ENCODE data around the gene KIAA1217.
"Not testable (repeated sequence)": the region's sequence is repeated elsewhere in the genome, so short reads cannot be mapped to it uniquely, and the experiment has no call there.

KIAA1217 gene

GRCh38 chr10:24435374-24435773, 226.4 kb downstream of the KIAA1217 start:
- in situ Hi-C loops (cut with MboI; ENCODE audit: low sequenced_read_pairs, unreplicated experiment), result no loop called here
- TF ChIP-seq, protein P1, sequence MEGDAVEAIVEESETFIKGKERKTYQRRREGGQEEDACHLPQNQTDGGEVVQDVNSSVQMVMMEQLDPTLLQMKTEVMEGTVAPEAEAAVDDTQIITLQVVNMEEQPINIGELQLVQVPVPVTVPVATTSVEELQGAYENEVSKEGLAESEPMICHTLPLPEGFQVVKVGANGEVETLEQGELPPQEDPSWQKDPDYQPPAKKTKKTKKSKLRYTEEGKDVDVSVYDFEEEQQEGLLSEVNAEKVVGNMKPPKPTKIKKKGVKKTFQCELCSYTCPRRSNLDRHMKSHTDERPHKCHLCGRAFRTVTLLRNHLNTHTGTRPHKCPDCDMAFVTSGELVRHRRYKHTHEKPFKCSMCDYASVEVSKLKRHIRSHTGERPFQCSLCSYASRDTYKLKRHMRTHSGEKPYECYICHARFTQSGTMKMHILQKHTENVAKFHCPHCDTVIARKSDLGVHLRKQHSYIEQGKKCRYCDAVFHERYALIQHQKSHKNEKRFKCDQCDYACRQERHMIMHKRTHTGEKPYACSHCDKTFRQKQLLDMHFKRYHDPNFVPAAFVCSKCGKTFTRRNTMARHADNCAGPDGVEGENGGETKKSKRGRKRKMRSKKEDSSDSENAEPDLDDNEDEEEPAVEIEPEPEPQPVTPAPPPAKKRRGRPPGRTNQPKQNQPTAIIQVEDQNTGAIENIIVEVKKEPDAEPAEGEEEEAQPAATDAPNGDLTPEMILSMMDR (IDR thresholded peaks at IDR 0.05; ENCODE audit: borderline replicate concordance, control extremely low read depth, extremely low read depth, insufficient read depth, missing control alignments), result no peak

GRCh38 chr10:24437302-24437701, 228.4 kb downstream of the KIAA1217 start:
- no peak for DNase-seq (ENCODE audit: low spot score)
- TF ChIP-seq, protein P1 (IDR thresholded peaks at IDR 0.05; ENCODE audit: borderline replicate concordance, control extremely low read depth, extremely low read depth, insufficient read depth, missing control alignments), result no peak
- in situ Hi-C loops (cut with MboI; ENCODE audit: low sequenced_read_pairs, unreplicated experiment), result no loop called here

More at GRCh38 chr10:24435374-24435773, 226.4 kb downstream of the KIAA1217 start:
- no peak for DNase-seq (ENCODE audit: low spot score)

DNA sequence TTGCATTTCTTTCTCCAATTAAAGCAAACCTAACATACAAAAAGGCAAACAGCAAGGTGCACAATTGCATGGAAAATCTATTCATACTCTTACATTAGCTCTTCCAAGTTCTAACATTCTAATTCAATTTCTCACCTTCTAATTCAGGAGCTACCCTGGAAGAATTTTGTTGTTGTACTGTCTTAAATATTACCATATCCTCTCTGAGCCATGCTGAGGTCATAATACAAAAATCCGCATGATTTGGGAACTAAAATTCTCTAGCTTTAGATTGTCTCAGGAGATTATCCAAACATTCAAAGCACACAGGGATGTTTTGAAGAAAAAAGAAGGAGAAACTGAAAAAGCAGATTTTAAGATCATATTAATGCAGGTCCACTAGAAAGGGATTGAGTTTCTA, 229.9 kb downstream of the KIAA1217 start:
- in situ Hi-C loops (cut with MboI; ENCODE audit: low sequenced_read_pairs, unreplicated experiment), result no loop called here
- TF ChIP-seq, protein P1 (IDR thresholded peaks at IDR 0.05; ENCODE audit: borderline replicate concordance, control extremely low read depth, extremely low read depth, insufficient read depth, missing control alignments), result no peak
- DNase-seq (ENCODE audit: low spot score), result no peak

- DNase-seq (ENCODE audit: low spot score), result no peak
- in situ Hi-C loops (cut with MboI; ENCODE audit: low sequenced_read_pairs, unreplicated experiment), result no loop called here
- TF ChIP-seq, protein P1 (IDR thresholded peaks at IDR 0.05; ENCODE audit: borderline replicate concordance, control extremely low read depth, extremely low read depth, insufficient read depth, missing control alignments), result no peak
These were observed 231.0 kb downstream of the KIAA1217 start for GRCh38 chr10:24439935-24440334.

DNA sequence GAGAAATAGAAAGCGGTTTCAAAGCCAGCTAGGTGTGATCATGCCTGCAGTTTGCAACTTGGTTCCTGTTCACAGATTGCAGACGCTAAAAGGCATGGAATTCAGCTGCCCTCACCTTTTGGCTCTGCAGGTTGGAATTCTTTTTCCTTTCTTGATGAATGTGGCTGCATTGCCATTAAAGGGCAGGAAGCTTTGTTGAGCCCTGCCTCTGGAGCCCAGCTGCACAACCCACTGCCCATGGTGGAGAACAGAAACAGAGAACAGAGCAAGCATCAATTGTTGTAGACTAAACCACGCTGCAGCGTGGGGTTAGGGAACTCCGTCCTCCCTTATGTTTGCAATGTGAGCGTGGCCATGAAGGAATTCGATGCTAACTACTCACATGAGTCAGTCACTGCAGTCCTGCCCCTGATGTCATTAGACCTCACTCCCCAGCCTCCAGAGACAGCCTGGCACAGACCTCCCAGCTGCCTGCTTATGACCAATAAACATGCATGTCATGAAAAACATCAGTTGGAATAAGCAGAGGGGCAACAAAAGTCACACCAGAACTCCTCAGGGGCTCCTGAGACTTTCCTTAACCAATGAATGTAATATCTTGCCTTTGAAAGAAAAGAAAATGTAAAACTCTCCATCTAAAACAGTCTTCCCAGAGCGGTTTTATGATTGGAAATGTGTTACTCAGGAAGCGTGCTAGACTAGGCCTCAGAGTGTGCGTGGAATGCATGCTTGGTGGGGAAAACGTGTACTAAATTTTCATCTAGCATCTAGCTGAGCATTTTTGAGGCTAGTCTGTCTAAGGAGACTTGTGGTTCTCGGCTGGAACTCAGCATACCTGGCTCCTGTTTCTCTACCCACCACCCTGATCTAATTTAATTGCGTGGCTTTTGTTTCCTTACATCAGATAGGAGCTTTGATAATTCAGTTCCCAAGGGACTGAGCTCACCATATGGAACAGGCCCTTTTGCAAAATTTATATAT, 232.2 kb downstream of the KIAA1217 start:
- in situ Hi-C loops (cut with MboI; ENCODE audit: low sequenced_read_pairs, unreplicated experiment), result no loop called here
- TF ChIP-seq, protein P1 (IDR thresholded peaks at IDR 0.05; ENCODE audit: borderline replicate concordance, control extremely low read depth, extremely low read depth, insufficient read depth, missing control alignments), result no peak
- no peak for DNase-seq (ENCODE audit: low spot score)

DNA sequence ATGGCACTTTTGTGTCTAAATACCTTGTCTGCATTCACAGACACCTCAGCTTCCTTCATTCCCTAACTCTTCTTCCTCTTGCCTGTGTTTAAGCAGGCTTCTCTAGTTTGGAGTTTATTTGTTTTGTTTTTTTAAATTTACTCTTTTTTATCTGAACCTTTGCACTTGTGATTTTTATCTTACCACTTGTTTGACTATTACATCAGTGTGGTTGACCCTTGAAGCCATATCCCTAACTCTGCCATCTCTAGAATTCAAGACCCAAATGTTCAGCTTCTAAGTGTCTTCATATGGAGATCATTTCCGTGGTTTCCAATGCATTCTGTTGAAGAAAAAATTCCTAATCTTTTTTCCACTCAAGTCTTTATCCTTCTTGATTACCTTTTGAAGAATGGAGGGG, 233.3 kb downstream of the KIAA1217 start:
- in situ Hi-C loops (cut with MboI; ENCODE audit: low sequenced_read_pairs, unreplicated experiment), result no loop called here
- no peak for DNase-seq (ENCODE audit: low spot score)
- TF ChIP-seq, protein P1 (IDR thresholded peaks at IDR 0.05; ENCODE audit: borderline replicate concordance, control extremely low read depth, extremely low read depth, insufficient read depth, missing control alignments), result no peak

DNA sequence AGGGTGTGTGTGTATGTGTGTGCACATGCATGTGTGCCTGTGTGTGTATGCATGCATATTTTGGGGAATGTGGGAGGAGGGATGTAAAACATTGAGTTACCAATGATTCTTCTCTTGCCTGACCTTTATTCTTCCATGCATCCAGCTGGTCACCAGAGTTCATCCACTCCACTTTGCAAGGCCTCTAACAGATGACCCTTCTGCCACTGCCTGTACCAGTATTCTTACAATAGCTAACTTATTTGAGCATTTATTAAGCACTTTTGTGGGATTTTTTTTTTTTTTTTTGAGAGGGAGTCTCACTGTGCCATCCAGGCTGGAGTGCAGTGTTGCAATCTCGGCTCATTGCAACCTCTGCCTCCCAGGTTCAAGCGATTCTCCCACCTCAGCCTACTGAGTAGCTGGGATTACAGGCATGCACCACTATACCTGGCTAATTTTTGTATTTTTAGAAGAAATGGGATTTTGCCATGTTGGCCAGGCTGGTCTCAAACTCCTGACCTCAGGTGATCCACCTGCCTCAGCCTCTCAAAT, 233.8 kb downstream of the KIAA1217 start:
- in situ Hi-C loops (cut with MboI; ENCODE audit: low sequenced_read_pairs, unreplicated experiment); DNase-seq (ENCODE audit: low spot score): not testable (repeated sequence)
